ENCODE measurements around the gene GBF1.
"Not testable (repeated sequence)": the region's sequence is repeated elsewhere in the genome, so short reads cannot be mapped to it uniquely, and the experiment has no call there.

Gene GBF1

DNA sequence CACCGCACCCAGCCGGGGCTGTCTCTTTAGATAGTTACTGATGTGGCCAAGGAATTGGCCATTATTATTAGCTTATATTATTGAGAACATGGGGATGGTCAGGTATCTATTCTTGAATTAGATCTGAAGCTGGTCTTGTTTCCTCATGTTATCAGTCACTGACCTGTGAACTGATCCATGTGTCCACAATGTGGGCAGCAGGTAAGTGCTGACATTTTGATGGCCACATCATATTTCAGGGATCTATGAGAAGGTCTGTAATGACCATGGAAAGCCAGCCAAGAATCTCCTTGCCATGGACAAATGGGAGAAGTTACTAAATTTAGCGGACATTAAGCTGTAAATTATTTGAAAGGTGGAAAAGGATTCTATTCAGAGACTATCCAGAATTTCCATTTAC lies 61.4 kb downstream of the GBF1 start:
- in situ Hi-C loops (cut with MboI; ENCODE audit: low sequenced_read_pairs, unreplicated experiment): no loop called here
- TF ChIP-seq, protein P1, sequence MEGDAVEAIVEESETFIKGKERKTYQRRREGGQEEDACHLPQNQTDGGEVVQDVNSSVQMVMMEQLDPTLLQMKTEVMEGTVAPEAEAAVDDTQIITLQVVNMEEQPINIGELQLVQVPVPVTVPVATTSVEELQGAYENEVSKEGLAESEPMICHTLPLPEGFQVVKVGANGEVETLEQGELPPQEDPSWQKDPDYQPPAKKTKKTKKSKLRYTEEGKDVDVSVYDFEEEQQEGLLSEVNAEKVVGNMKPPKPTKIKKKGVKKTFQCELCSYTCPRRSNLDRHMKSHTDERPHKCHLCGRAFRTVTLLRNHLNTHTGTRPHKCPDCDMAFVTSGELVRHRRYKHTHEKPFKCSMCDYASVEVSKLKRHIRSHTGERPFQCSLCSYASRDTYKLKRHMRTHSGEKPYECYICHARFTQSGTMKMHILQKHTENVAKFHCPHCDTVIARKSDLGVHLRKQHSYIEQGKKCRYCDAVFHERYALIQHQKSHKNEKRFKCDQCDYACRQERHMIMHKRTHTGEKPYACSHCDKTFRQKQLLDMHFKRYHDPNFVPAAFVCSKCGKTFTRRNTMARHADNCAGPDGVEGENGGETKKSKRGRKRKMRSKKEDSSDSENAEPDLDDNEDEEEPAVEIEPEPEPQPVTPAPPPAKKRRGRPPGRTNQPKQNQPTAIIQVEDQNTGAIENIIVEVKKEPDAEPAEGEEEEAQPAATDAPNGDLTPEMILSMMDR (IDR thresholded peaks at IDR 0.05; ENCODE audit: borderline replicate concordance, control extremely low read depth, extremely low read depth, insufficient read depth, missing control alignments): no peak
- DNase-seq (ENCODE audit: low spot score): no peak

DNA sequence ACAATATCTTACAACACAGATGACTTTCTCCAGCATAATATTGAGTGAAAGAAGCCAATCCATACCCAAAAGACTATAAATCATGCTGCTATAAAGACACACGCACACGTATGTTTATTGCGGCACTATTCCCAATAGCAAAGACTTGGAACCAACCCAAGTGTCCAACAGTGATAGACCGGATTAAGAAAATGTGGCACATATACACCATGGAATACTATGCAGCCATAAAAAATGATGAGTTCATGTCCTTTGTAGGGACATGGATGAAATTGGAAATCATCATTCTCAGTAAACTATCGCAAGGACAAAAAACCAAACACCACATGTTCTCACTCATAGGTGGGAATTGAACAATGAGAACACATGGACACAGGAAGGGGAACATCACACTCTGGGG lies 63.0 kb downstream of the GBF1 start:
- DNase-seq (ENCODE audit: low spot score): not testable (repeated sequence)

DNA sequence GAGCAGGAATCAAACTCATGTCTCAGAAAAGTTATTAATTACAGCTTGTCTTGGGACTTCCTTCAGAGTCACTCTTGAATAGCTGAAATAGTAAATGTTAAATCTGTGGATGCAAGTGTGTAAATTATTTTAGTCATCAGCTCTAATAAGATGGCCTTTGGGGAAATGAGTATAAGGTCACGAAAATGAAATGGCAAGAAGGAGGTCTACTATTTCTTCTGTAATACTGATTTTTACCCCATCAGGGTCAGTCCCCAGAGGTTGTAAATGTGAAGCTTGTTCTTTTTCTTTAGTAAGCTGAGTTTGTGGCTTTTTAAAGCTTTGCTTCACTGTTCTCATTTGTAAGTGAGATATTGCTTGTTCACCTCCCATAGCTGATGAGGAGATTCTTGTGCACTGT lies 63.9 kb downstream of the GBF1 start:
- TF ChIP-seq, protein P1 (IDR thresholded peaks at IDR 0.05; ENCODE audit: borderline replicate concordance, control extremely low read depth, extremely low read depth, insufficient read depth, missing control alignments): no peak
- DNase-seq (ENCODE audit: low spot score): no peak
- in situ Hi-C loops (cut with MboI; ENCODE audit: low sequenced_read_pairs, unreplicated experiment): no loop called here

More for the DNA sequence above, 63.0 kb downstream of the GBF1 start:
- in situ Hi-C loops (cut with MboI; ENCODE audit: low sequenced_read_pairs, unreplicated experiment): not testable (repeated sequence)

DNA sequence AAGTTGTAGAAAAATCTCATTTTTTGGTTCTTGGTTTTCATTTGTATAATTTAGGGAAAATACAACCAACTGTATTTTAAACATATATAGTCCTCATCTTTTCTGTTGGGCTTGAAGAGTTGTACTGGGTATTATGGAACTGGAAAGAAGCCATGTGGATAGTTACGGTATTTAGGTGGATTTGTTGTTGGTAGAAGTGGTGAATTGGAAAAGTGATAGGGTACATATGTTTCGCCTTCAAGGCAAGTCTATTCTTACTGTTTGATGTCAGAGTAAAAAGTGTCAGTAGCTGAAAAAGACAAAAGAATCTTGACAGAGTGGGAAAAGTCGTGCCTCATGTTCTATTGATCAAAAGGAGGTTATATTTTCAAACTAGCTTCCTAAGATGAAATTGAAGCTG lies 64.6 kb downstream of the GBF1 start:
- DNase-seq (ENCODE audit: low spot score): no peak
- in situ Hi-C loops (cut with MboI; ENCODE audit: low sequenced_read_pairs, unreplicated experiment): no loop called here
- TF ChIP-seq, protein P1 (IDR thresholded peaks at IDR 0.05; ENCODE audit: borderline replicate concordance, control extremely low read depth, extremely low read depth, insufficient read depth, missing control alignments): no peak

DNA sequence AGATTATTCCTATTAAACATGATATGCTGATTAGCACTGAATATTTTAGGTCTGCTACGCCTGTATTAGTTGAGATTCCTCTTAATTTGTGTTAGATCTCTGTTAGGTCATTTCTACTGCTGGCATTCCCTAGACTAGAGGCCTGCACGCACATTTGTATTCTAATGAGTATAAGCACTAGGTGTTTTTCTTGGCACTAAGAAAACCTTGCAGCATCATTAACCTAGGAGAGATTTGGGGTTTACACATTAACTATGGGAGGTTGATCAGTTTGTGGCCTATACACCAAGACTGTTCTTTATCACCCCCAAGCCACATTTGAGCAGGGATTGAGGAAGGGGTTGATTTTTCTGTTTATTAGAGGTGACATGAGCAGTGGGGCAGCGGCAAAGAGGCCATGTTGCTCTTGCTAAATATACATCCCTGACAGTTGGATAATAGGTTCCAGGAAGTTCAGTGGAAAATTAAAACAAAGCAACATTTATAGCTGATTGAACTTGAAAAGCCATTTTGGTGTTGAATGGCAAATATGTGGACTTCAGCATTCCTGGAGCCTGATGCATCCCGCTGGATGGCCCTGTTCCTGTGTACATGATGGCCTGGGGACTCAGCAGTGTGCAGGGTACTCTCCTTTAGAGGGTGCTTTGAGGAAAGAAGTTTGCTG lies 65.2 kb downstream of the GBF1 start:
- no peak for DNase-seq (ENCODE audit: low spot score)
- TF ChIP-seq, protein P1 (IDR thresholded peaks at IDR 0.05; ENCODE audit: borderline replicate concordance, control extremely low read depth, extremely low read depth, insufficient read depth, missing control alignments): no peak
- in situ Hi-C loops (cut with MboI; ENCODE audit: low sequenced_read_pairs, unreplicated experiment): no loop called here

DNA sequence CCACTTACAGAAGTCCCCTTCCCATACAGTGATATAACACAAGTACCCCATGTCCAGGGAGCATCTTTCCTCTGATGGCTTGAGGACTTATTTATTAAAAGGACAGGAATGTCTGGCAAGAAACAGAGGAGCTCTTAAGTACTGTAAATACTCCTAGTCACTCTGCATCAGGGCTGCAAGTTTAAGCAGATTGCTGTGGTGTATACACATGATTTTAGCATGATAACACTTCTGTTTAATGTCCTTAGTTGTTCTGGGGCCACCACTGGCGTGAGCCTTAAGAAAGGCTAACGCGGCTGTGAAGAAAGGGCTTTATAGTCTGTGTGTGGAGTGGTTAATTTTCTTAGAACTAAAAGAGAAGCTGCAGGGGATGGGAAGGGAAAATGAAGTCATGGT lies 65.7 kb downstream of the GBF1 start:
- in situ Hi-C loops (cut with MboI; ENCODE audit: low sequenced_read_pairs, unreplicated experiment): no loop called here
- DNase-seq (ENCODE audit: low spot score): no peak
- TF ChIP-seq, protein P1 (IDR thresholded peaks at IDR 0.05; ENCODE audit: borderline replicate concordance, control extremely low read depth, extremely low read depth, insufficient read depth, missing control alignments): no peak

DNA sequence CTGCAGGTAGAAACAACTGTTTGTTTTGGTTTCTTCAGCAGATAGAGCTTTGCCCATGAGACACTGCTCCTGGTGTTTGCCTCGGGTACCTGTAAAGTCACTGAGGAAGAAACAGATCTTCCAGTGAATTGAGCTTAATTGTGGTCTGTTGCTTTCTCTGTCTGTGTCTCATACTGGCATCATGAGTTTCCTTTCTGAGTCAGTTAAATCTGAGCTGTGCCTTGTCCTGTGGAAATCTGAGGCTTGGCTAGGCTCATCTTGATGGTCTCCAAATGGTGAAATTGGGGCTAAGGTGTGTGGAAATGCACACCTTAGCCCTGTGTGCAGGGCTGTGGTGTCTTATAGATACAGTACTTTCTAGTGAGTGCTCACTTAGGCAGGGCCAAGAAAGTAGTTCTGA lies 67.4 kb downstream of the GBF1 start:
- in situ Hi-C loops (cut with MboI; ENCODE audit: low sequenced_read_pairs, unreplicated experiment): no loop called here
- DNase-seq (ENCODE audit: low spot score): no peak
- TF ChIP-seq, protein P1 (IDR thresholded peaks at IDR 0.05; ENCODE audit: borderline replicate concordance, control extremely low read depth, extremely low read depth, insufficient read depth, missing control alignments): no peak
